Measurements from ENCODE around the gene PHOX2B.
"Not testable (repeated sequence)": the region's sequence is repeated elsewhere in the genome, so short reads cannot be mapped to it uniquely, and the experiment has no call there.

Gene PHOX2B

GRCh38 chr4:41747230-41748055 is 1.1 kb downstream of the PHOX2B start:
- DNase-seq = no peak

- no peak for DNase-seq
These were observed 1.9 kb downstream of the PHOX2B start for GRCh38 chr4:41746440-41747229.

- no peak for DNase-seq
These were observed 2.5 kb downstream of the PHOX2B start for GRCh38 chr4:41746025-41746439.

- no peak for DNase-seq
These were observed 3.1 kb downstream of the PHOX2B start for GRCh38 chr4:41745292-41746024.

GRCh38 chr4:41744572-41745291 is 3.8 kb downstream of the PHOX2B start:
- no peak for DNase-seq

GRCh38 chr4:41741354-41741753 is 7.2 kb downstream of the PHOX2B start:
- no peak for DNase-seq

GRCh38 chr4:41737491-41737890 is 11.0 kb downstream of the PHOX2B start:
- not testable (repeated sequence) for DNase-seq

- DNase-seq = no peak
These were observed 14.2 kb downstream of the PHOX2B start for GRCh38 chr4:41734371-41734770.

GRCh38 chr4:41731569-41732126 is 16.9 kb downstream of the PHOX2B start:
- no peak for DNase-seq

GRCh38 chr4:41728573-41728913 is 20.0 kb downstream of the PHOX2B start:
- DNase-seq = no peak

- DNase-seq = no peak
These were observed 20.5 kb downstream of the PHOX2B start for GRCh38 chr4:41727861-41728572.

- DNase-seq = no peak
These were observed 23.3 kb downstream of the PHOX2B start for GRCh38 chr4:41725254-41725653.

GRCh38 chr4:41723286-41723685 is 25.2 kb downstream of the PHOX2B start:
- no peak for DNase-seq

- no peak for DNase-seq
These were observed 26.3 kb downstream of the PHOX2B start for GRCh38 chr4:41722181-41722580.

GRCh38 chr4:41719417-41719816 is 29.1 kb downstream of the PHOX2B start:
- DNase-seq = no peak

GRCh38 chr4:41718907-41719306 is 29.6 kb downstream of the PHOX2B start:
- no peak for DNase-seq

GRCh38 chr4:41715155-41715554 is 33.4 kb downstream of the PHOX2B start:
- DNase-seq = no peak

GRCh38 chr4:41714364-41715000 is 34.0 kb downstream of the PHOX2B start:
- no peak for DNase-seq

- DNase-seq = no peak
These were observed 34.8 kb downstream of the PHOX2B start for GRCh38 chr4:41713768-41714167.

GRCh38 chr4:41712425-41712824 is 36.1 kb downstream of the PHOX2B start:
- no peak for DNase-seq

- DNase-seq = not testable (repeated sequence)
These were observed 36.9 kb downstream of the PHOX2B start for GRCh38 chr4:41711654-41712053.

Data from NCI-H2171 (cell line).